ENCODE results near the gene UCP2.

Gene UCP2, protein sequence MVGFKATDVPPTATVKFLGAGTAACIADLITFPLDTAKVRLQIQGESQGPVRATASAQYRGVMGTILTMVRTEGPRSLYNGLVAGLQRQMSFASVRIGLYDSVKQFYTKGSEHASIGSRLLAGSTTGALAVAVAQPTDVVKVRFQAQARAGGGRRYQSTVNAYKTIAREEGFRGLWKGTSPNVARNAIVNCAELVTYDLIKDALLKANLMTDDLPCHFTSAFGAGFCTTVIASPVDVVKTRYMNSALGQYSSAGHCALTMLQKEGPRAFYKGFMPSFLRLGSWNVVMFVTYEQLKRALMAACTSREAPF

DNA sequence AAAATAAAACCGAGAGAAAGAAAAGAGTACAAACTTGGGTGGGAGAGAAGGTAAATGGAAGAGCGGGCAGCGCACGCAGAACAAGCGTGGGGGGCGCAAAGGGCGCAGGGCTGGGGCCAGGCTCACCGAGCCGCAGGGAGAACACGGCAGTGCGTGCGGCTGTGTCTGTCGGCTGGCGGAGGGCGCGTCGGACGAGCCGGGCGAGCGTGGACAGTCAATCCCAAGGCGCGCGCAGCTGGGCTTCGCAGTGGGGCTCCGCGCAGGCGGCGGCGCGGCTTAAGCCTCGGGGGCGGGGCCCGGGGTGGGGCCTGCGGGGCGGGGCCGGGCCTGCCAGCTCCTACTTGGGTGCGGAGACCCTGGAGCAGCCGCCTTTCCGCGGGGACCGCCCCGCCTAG is at the start of gene UCP2:
Gene UCP2, minus strand, starts transcription at position 249 of the 395 bp plus-strand sequence. CDS start 4,465 bp downstream, outside the sequence.
- FAIRE-seq = no peak

DNA sequence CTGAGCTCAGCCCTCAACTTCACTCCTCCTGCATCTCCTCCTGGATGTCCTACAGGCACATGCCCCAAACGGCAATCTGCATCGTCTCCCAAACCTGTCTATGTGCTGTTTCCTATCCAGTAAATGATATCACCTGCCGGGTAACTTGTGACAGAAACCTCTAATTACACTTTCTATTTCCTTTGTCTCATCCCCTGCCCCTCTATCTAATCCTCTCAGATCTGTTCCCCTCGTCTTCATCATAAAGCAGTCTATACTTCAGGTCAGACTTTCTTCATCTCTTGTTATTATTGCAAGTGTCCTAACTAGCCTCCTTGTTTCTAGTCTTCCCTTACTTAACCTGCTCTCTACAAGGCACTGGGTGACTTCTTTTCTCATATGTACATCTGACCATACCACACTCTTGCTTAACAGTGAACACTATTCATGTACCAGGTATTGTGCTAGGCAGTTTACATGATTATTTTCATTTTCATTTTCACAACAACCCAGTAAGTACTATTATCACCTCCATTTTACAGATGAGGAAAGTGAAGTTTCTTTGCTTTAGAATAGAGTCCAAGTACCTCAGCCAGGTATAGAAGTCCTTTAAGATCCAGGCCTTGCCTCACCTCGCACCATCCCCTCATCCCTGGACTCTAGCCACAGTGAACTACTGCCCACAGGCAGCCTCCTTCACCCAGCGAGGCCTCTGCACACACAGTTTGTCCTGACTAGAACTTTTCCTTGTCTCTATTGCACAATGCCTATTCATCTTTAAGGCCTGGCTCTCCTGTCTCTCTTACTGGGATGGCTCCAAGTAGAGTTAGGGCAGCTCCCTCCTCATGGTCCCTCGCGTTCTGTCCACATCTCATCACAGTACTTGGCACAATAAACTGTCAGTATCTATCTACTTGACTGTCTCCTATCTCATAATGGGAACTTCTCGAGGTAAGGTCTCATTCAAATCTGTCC is 48.4 kb upstream of the UCP2 start:
- no peak for FAIRE-seq

DNA sequence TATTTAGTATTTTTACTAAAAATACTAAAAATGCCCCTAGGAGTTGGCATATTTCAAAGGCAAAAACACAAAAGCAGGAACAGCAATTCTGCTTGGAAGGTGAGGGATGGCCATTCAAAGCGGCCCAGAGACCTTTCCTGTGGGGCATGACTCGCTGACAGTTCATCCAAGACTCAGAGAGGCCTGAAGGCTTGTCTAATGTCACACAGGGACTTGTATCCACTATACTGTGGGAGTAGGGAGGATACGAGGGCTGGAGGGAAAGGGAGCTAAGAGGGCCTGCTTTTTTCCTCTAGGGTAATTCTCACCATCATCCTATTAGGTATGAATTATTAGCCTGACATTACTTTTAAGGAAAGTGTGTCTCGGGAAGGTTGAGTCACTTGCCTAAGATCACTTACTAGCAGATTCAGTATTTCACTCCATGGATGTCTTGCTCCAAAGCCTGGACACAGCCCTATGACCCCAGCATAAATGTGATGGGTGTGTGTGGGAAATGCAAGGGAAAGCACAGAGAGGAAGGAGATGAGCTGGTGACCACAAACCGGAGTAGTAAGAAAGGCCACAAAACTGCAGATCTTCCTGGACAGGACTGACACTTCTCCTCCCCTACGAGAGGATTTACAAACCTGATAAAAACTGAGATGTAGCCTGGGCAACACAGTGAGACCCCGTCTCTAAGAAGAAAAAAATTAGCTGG is 43.0 kb upstream of the UCP2 start:
- no peak for FAIRE-seq

DNA sequence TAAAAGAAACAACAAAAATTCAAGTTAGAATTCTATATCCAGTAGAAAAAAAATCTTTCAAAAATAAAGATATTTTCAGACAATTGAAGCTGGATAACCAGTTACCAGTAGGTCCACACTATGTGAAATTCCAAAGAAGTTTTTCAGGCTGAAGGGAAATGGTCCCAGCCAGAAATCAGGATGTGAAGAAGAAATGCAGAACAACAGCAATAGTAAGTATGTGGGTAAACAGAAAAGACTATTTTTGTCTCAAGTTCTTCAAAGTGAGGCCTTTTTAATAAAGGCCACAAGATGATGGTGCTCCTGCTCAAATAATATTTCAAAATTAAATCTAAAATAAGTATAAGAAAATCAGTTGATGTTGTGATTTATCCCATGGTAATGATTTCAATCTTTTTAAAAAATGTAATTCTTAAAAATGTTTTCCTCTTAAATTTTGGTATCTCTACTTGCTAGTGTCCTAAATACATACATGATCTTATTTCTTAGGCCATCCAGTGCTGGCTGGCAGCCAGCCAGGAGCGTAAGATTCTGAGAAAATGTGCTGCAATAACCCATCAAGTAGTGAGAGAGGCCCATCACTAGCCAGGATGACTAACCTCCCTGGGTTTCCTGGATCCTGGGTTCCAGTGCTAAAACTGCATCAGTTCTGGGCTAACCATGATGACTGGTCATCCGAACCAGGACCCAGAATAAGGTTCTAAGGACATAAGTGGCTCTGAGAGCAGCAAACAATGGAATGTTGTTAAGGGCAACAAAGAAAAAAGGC is 41.8 kb upstream of the UCP2 start:
- no peak for FAIRE-seq

DNA sequence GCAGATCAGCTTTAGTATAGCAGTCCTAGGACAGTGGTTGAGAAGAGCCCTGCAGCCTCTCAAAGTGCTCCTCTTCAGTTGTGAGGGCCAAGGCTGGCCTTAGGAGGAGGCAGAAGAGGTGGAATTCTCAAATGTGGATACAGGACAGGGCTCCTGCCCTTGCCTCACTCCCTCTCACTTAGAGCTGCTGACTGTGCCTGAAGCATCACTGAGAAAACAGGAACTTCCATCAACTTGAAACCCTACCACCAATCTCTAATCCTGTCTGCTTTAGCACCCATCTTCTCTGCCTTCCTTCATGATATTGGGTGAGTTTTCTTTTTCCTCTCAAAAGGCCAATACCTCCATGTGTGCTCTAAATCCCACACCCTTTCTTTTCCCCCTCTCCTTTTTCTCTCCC is 40.6 kb upstream of the UCP2 start:
- no peak for FAIRE-seq

DNA sequence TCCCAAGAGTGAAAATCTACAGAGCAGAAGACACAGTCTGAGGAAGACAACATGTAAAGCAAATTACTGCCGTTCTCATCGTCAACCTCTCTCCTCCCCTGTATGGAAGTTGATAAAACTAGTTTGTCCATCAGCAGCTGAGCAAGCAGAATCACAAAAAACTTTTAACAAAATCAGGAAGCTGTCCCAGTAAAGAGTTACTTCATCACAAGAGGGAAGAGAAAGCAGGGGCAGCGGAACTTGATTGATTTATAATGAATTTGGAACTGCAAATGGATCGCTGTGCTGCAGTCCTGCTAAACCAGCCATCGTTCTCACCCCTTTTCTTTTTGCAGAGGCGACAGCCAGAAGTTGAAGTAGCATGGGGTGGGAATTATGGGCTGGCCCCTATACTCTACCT is 39.9 kb upstream of the UCP2 start:
- no peak for FAIRE-seq

DNA sequence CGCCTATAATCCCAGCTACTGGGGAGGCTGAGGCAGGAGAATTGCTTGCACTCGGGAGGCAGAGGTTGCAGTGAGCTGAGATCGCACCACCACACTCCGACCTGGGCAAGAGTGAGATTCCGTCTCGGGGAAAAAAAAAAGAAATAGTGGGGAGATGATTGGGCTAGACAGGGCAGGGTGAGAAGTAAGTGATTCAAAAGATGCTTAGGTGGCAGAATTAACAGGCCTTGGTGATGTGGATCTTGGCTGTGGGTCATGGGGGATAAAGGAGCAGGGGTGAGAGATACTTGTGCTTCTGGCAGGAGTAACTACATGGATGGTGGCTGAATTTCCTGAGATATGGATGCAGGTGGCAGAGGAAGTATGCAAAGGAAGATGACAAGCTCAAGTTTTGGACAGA is 39.4 kb upstream of the UCP2 start:
- FAIRE-seq = no peak

DNA sequence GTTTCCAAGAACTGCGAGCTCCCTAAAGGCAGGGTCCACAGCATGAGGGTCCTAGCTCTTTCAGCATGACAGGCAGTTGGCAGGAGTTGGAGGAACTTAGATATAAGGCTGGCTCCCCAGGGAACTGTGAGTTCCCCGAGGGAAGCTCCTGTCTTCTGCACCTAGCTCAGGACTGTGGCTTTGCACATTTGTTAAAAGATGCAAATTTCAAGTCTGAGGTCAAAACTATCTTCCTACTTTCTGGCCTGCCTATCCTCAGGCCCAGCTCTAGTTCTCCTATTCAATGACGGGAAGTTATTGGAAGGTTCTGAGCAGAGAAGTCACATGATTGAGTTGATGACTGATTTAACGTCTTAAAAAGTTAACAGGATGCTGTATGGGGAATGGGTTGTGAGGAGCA is 37.9 kb upstream of the UCP2 start:
- no peak for FAIRE-seq

DNA sequence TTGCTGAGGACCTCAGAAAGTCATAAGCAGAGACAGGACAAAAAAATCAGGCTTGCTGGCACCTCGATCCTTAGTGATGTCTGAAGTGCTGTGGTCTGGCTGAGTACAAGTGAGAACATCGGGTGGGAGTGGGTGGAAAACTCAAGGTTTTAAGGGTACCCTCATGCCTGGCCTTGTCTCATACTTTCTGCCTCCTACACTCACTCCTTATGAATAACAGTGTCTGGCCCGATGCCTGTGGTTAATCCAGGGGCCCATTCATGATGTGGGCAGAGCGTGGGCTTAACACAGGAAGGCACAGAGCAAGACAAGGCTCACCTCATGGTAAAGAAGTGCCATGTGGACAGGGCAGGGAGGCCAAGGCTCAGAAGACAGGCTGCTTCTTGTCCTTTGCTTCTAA is 37.2 kb upstream of the UCP2 start:
- FAIRE-seq = no peak

DNA sequence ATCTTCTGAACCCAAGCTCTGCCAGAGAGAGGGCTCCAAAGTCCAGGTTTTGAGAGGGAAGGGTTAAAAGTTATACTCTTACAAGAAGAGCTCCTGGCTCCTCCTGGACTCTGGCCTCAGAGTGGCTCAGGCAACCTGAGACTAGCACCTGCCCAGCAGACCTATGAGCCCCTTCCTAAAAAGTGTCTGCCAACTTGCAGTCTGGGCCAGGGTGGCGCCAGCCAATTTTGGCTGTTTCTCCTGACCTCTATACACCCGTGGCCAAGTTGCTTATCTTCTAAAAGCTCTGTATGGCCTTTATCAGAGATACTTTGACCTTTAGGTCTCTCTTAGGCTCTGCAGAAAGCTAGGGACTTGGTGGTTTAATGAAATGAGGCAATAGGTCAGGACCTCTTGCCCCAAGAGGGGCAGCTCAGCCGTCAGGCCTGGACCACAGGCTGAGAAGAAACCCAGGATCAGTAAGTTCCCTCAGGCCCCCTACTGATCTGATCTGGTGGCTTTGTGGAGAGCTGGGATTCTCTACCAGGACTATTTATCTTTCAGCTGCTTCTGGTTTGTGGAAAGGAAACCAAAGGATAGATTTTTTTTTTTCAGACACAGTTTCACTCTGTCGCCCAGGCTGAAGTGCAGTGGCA is 36.6 kb upstream of the UCP2 start:
- no peak for FAIRE-seq

DNA sequence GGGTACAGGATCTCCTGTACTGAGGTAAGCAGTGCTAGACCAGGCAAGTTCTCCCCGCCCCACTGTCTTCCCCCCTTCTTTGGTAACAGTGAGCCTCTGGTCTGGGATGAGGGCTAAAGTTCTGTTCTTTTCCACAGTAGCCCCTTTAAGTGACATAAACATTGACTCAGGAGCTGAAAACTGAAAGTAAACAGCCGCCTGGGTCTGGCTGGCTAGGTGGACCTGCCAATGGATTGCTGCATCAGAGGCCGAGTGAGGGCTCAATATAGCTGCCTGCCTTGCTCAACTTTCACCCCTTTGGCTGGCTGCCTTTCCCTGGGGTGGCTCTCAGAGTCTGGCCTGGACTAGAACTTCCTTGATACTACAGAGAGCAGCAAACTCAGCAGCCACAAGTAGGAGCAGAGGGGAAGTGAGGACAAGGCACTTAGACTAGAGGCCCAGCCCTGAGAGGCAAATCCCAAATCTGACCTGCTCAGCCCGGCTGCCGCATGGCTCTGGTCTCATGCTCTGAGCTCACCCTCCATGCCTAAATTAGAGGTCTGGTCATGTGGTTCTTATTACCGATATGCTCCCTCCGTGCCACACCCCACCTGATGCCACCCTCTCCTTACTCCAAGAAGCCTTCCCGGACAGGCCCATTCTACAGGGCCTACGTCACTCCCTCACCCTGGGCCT is 35.8 kb upstream of the UCP2 start:
- FAIRE-seq = no peak

DNA sequence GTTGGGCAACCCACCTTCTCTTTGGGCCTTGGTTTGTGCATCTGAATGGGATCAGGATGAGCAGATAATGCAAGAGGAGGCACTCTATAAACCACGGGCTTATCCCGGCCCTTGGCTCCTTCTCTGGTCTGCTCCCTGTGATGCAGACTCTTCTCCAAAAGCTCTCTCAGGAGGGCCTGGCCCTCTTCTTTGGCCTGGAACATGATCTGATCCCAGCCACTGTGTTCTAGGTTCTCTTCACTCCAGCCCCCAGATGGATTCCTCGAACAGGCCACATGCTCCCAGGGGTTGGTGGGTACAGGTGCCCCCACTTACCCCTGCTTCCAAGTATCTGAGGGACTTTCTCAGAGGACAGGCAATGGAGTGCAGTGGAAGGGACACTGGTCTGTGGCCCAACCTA is 35.0 kb upstream of the UCP2 start:
- FAIRE-seq = no peak

DNA sequence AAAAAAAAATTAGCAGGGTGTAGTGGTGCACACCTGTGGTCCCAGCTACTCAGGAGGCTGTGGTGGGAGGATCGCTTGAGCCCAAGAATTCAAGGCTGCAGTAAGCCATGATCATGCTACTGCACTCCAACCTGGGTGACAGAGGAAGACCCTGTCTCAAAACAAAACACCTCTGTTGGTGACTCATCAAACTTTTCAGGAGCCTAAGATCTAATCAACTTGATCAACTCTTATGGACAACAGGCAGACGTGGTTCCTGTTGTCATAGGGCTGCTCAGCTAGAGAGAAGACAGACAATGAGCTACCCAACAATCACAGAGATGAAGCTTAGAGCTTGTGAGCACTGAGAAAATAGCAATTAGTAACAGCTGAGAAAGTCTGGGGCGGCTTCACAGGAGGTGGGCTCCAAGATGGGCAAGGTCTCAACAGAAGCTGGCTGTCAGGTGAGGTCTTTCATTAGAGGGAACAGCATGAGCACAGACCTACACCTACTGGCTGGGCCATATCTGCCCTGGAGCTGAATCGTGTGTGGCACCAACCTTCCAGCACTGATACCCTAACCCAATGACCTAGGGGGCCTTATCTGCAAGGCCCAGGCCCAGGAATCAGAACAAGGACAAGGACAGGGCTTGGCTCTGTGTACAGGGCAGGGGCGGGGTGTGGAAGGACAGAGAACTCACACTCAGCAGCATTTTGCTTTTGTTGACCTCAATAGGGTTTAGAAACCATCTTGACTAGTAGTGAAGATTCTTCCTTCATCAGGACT is 33.5 kb upstream of the UCP2 start:
- no peak for FAIRE-seq

DNA sequence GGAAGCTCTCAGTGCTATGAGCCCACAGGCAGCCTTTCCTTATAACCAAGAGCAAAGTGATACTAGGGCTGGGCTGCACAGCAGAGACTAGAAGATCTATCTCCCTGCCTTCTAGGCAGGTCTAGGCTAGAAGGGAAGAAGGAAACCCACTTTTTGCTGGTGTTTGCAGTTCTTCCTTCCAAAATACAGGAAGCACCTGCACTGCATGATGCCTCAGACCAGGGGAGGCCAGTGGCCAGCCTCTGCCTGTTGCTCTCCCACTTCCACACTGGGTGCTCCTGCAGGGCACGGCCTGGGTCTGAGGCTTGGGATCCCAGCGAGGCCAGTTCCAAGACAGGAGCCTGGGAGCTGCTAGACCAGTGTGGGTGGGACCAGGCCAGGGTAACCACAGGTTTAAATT is 32.2 kb upstream of the UCP2 start:
- FAIRE-seq = no peak

DNA sequence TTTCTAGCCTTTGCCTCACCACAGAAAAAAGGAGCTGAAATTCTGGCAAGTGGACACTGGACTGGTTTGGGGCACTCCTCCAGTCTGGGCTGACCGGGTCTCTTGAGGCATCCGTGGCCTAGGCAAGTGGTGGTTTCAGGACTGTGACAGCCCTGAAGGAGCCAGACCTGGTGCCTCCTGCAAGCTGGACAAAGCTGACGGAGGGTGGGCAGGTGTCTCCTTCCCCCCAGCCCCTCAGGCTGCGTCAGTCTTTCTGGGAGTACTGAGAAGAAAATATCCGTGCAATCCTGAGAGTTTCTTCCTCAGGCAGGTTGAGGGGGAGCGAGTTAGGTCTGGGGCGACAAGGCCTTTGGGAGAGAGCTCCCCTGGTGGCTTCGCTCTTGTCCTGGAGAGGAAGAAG is 30.5 kb upstream of the UCP2 start:
- no peak for FAIRE-seq

DNA sequence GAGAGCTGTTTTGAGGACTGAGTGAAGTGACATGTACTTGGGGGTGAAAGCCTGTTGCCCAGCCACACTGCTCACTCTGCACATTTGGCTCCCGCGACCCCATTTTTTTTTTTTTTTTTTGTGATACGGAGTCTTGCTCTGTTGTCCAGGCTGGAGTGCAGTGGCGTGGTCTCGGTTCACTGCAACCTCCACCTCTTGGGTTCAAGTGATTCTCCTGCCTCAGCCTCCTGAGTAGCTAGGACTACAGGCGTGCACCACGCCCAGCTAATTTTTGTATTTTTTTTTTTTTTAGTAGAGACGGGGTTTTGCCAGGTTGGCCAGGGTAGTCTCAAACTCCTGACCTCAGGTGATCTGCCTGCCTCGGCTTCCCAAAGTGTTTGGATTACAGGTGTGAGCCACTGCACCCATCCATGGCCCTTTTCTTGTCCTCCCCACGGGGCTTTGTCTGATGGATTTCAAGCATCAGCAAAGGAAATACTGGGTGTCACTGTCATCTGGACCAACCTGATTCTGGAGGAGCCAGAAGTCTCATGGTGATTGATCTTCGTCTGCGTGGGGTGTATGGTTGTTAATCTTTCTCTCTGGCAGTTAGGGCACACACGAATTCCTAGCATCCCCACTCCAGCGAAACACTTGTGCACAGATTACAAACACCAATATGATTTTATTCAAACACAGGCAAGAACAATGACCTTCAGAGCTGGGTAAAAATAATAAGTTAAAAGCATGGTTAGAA is 29.6 kb upstream of the UCP2 start:
- no peak for FAIRE-seq

DNA sequence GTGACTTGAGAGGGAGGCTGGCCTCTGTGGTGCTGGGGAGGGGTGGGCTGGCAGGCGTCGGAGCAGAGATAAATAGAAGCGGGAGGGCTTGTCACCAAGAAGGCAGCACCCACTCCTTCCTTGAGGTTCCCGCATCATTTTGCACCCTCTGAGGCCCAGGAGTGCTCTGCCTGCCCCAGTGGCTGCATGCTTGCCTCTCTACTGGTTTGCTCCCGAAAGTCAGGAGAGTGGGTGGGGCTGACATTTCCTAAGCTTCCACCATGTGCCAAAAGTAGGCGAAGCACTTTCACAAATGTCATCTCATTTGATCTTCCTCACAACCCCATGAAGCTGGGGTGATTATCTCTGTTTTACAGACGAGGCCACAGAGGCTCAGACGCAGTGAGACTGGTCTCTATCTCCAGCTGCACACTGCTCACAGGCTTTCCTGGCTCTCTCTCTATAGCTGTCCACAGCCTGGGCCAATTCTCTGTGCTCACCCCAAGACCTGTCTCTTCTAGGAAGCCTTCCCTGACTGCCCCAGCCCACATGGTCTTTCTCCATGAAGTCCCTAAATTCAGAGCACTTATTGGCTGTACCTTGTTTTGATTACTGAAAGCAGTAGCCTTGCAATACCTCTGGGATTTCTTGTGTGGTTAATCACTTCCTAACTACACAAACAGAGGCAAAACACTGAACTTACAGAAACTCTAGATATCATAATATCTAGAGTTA is 28.9 kb upstream of the UCP2 start:
- FAIRE-seq = no peak

DNA sequence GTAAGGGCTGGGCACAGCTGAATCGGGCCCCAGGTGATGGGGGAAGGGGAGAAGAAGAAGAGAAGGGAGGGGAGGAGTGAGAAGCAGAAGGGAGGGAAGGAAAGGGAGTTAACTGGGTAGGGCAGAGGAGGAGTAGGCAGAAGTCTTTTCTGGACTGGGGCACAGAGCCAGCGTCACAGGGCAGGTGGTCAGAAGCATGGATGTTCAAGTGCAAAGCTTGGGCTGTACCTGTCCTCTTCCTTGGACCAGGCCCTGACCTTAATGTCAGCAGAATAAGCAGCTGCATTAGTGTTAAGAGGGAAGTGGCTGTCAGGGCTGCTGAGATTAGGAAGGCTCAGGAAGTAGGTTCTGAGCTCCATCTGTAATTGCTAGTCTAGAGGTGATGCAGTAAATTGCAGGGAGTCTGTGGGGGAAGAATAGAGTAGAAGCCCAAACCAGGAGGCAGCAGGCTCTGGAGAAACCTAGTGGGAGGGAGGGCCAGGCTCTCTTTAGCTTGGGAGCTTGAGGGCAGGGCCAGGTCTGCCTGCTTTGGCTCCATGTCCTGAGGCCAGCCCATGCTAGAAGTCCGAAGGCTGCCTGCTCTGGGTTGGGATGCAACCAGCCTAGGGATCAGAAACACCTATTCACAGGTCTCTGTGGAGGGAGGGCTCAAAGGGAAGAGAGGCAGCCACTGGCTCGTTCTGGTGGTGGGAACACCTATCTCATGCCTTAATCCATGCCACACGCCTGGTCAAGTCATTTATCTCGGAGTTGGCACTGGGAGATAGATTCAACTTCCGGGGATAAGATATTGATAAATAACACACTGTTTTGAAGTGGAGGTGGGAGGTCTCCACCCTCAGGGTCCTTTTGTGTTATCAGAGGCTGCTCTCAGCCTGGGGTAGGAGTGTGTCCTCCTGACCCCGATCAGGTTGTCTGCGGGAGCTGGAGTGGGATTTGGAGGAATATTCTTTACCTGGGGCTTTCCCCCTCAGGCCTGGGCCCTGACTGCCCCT is 28.0 kb upstream of the UCP2 start:
- no peak for FAIRE-seq

Data from A204.1 (cell line).